Esophagus (tissue), 2 donors: ENCODE data around the gene SDF2L1. TPM values are rescaled to one million over a fixed set of nuclear protein-coding genes. Genes with fewer than 3 reads are reported as not detected.

ENCODE experiments used
- H3K27ac ChIP-seq, 2 donors: one replicate each; pipeline ENCODE4 v1.5.1; 2013; ENCODE audit warnings: low read depth in 2 of 2, mild to moderate bottlenecking in 2 of 2, inconsistent platforms in 1 of 2, low read length in 1 of 2, moderate library complexity in 1 of 2
- H3K27me3 ChIP-seq, 2 donors: one replicate each; pipeline ENCODE4 v1.6.1; 2013; ENCODE audit warnings: low read length in 2 of 2, control low read depth in 1 of 2, mild to moderate bottlenecking in 1 of 2; ENCODE audit not compliant: insufficient read depth in 2 of 2, control insufficient read depth in 1 of 2
- H3K36me3 ChIP-seq, 2 donors: one replicate each; pipeline ENCODE4 v1.6.1; 2013; ENCODE audit warnings: low read length in 1 of 2; ENCODE audit not compliant: control insufficient read depth in 2 of 2, insufficient read depth in 2 of 2
- H3K4me1 ChIP-seq, 2 donors: one replicate each; pipeline ENCODE4 v1.6.1; 2013; ENCODE audit warnings: low read length in 1 of 2; ENCODE audit not compliant: control insufficient read depth in 2 of 2, insufficient read depth in 2 of 2
- H3K4me3 ChIP-seq, 2 donors: one replicate each; pipeline ENCODE4 v1.5.1; 2013; ENCODE audit warnings: low read length in 2 of 2, mild to moderate bottlenecking in 2 of 2, low read depth in 1 of 2, moderate library complexity in 1 of 2
- H3K9me3 ChIP-seq, 2 donors: one replicate each; pipeline ENCODE4 v1.6.1; 2013; ENCODE audit warnings: mild to moderate bottlenecking in 2 of 2, low read depth in 1 of 2, low read length in 1 of 2, moderate library complexity in 1 of 2; ENCODE audit not compliant: control insufficient read depth in 2 of 2, insufficient read depth in 1 of 2
- WGBS, 2 donors: extraction: QIAGEN DNeasy Blood & Tissue Kit; methylation state at CpG; one replicate each; pipeline ENCODE4 v1.1.7; 2013; 5-methylcytosine and 5-hydroxymethylcytosine counted together
- polyA plus RNA-seq, 2 donors: library from polyadenylated mRNA; stranded (reverse); fragments of 200-250 nt; gene quantifications; one replicate each; pipeline ENCODE4 v1.2.3, GENCODE V29; 2013
- donor health status: healthy with polysubstance abuse.
- donor health status: Bipolar disorder and iron deficiency.

Gene SDF2L1
- polyA plus RNA-seq, 2 donors: 18.7 to 52.7 TPM

DNA sequence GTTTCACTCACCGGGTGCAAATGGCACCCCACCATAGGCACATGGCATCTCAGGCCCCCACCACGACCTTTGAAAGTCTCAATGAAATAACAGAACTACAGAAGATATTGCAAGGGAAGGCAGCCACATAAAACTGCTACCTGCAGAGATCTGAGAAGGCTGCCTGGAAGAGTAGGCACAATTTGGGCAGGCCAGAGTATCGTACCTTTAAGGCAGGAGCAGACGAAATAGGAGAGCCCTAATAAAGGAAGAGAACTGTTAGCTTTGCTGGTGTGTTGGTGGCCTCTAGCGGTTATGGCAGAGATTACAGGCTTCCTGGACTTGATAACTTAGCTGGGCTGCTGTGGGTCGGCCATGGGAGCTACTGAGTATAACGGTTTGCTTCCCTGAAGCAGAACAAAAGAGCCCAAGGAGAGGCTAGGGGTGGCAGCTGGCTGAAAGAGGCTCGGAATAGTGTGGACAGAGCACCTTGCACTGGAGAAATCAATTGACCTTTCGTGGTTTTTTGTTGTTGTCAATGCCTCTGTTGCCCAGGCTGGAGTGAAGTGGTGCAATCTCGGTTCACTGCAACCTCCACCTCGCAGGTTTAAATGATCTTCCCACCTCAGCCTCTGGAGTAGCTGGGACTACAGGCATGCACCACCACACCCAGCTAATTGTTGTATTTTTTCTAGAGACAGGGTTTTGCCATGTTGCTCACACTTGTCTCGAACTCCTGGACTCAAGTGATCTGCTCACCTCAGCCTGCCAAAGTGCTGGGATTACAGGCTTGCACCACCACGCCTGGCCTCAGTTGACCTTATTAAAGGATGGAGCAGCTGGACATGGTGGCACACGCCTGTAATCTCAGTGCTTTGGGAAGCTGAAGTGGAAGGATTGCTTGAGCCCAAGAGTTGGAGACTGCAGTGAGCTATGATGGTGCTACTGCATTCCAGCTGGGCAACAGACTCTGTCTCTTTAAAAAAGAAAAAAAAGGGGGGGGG is 4.8 kb downstream of the SDF2L1 start:
- H3K4me1 ChIP-seq: peaks cover 3 to 14% of the 10 kb centered on the region in 2 donors
- H3K27ac ChIP-seq: no peak overlapping the region
- peaks cover 0 to 14% of the 10 kb centered on the region in 2 donors for H3K36me3 ChIP-seq
- no peak overlapping the region for H3K4me3 ChIP-seq
- H3K27me3 ChIP-seq: no peaks in the 10 kb centered on the region
- no peaks in the 10 kb centered on the region for H3K9me3 ChIP-seq
- 46 to 50% methylated on average over 14 of the region's 14 CpGs for WGBS, 2 donors

DNA sequence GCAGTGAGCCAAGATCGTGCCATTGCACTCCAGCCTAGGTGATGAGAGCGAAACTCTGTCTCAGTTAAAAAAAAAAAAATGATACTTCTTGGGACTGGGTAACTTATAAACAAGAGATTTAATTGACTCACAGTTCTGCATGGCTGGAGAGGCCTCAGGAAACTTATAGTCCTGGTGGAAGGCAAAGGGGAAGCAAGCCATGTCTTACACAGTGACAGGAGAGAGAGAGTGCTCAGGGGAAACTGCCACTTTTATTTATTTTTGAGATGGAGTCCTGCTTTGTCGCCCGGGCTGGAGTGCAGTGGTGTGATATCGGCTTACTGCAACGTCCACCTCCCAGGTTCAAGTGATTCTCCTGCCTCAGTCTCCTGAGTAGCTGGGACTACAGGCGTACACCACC is 8.2 kb downstream of the SDF2L1 start:
- Histone ChIP-seq H3K36me3 (peaks cover 0 to 5% of the 10 kb centered on the region in 2 donors), H3K4me3 (no peak overlapping the region), H3K27me3 (no peaks in the 10 kb centered on the region), H3K27ac (no peak overlapping the region), H3K4me1 (peaks cover 3 to 8% of the 10 kb centered on the region in 2 donors), H3K9me3 (no peaks in the 10 kb centered on the region)
- 94 to 97% methylated on average over 7 of the region's 7 CpGs for WGBS, 2 donors

DNA sequence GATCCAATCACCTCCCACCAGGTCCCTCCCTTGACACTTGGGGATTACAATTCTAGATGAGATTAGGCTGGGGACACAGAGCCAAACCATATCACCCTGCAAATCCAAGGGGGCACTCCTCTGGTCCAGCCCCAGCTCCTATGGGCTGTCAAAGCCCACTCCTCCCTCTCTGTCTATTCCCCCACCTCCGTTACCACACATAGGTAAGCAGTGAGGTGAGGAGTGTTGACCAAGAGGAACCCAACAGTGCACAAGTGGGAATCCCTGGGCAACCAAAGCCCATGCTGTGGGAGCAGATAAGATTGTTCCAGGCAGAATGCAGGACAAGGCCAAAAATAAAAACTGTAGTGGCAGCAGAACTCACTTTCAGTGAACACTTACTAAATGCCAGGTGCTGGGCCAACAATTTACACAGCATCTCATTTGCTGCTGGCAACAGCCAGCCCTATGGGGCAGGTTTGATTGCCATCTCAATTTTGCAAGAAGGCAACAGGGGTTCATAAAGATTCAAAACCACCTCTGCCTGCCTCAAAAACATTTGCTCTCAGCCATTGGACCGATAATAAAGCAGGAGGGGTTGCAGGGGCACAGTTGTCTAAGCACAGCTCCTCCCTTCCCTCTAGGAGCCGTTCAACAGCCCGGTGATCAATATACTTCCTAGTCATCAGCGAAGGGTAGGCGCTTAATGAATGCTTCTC is 8.9 kb downstream of the SDF2L1 start:
- Histone ChIP-seq H3K9me3 (no peaks in the 10 kb centered on the region), H3K4me1 (peaks cover 3 to 8% of the 10 kb centered on the region in 2 donors), H3K27me3 (no peaks in the 10 kb centered on the region), H3K36me3 (peaks cover 0 to 5% of the 10 kb centered on the region in 2 donors), H3K27ac (no peak overlapping the region), H3K4me3 (peak overlapping the region; percentile 41 to 51)
- 20% methylated on average over 6 of the region's 6 CpGs for WGBS, 2 donors

DNA sequence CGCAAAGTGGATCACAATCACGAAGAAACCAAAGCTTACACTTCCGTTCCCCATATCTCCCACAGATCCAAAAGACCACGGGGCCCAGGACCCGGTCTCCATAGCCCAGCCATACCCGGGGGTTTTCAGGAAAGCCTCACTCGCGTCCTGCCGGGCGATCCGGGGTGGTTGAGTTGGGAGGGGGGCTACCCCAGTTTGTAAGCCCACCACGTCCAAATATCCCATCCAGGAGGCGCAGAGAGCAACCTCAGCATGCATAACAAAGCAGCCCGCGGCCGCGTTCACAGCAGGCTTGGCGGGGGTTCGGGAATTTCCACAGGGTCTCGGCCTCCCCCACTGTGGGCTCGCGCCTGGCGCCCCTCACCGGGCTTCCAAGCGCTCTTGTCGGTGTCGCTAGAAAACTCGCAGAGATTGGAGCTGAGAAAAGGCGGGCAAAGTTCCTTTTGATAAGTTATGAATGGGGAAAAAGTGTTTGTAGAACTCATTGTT is 9.5 kb downstream of the SDF2L1 start:
- Histone ChIP-seq H3K27ac (no peak overlapping the region), H3K4me3 (peak overlapping the region; percentile 41 to 51), H3K27me3 (no peaks in the 10 kb centered on the region), H3K9me3 (no peaks in the 10 kb centered on the region), H3K36me3 (no peaks in the 10 kb centered on the region), H3K4me1 (peaks cover 3 to 9% of the 10 kb centered on the region in 2 donors)
- 1% methylated on average over 29 of the region's 29 CpGs for WGBS, 2 donors

DNA sequence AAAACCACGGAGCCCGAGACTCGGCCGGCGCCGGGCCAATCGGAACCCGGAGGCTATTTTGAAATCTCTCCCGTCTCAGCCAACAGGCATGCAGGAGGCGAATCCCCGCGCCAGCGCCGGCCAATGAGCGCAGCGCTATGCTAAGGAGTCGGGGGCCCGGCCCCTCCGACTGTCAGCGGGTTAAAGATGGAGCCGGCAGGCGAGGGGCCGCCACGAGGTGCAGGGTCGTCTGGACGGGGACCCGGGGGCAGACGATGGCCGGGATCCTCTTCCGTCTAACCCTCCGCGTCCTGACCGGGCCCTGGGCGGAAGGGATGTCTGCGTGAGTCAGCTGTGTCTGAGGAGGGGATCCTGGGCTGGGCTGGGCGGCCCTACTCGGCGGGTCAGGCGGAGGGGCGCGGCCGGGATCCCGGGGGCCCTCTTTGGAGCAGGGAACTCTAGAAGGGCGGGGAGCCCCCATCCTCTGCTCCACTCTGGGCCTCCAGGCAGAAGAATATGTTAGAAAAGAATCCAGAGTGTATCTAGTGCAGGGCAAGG is 10.0 kb downstream of the SDF2L1 start:
- H3K27ac ChIP-seq: peak overlapping the region in 1 of 2 donors; percentile 31
- WGBS, 2 donors: 0 to 4% methylated on average over 42 to 44 of the region's 44 CpGs

DNA sequence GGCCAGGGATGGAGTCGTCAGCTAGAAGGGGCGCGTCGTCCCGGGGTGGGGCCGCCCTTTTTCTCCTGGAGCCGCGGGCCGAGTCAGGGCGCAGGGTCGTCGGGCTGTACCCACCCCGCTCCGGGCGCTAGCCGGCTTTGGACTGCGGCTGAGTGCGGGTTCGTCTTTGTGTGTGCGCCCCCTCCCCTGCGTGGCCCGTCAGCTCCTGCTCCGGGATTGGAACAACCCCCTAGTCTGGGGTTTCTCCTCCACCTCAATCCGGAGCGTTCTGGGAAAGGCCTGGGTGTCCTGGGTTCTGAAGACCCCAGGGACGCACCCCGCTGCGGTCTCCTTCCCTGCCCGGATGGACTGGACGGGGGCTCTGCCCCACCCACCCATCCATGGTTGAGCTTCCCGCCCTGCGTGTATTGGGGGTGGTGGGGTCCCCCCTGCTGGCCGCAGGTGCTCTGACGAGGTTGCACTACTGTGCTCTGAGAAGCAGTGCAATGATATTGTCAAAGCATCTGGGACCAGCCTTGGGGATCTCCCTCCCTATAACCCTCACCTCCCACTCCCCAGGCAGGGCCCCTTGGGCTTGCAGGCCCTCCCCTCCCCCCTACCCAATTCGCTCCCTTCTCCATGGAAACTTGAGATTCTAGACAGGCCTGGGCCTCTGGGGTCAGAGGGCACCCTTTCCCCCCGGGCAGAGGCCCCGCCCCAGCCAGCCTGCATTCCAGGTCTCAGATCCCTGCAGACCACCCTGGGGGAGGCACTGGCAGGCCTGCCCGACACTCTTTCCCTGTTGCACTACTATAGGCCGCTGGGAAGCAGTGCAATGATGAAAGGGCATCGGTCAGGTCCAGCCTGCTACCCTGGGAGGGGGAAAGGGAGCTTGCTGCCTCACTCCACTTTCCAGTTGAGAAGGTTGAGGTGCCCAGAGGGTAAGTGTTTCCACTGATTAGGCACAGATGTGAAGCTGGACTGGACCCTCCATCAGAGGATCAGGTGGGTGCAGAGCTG is 10.7 kb downstream of the SDF2L1 start:
- Histone ChIP-seq H3K36me3 (no peaks in the 10 kb centered on the region), H3K27ac (no peak overlapping the region), H3K4me3 (peak overlapping the region; percentile 51 to 62), H3K9me3 (no peaks in the 10 kb centered on the region), H3K4me1 (peaks cover 3 to 10% of the 10 kb centered on the region in 2 donors), H3K27me3 (no peaks in the 10 kb centered on the region)
- 29 to 36% methylated on average over 40 of the region's 40 CpGs for WGBS, 2 donors

More for the DNA sequence above, 10.0 kb downstream of the SDF2L1 start:
- Histone ChIP-seq H3K9me3 (no peaks in the 10 kb centered on the region), H3K4me3 (peak overlapping the region; percentile 51 to 62), H3K27me3 (no peaks in the 10 kb centered on the region), H3K4me1 (peaks cover 3 to 10% of the 10 kb centered on the region in 2 donors), H3K36me3 (no peaks in the 10 kb centered on the region)

DNA sequence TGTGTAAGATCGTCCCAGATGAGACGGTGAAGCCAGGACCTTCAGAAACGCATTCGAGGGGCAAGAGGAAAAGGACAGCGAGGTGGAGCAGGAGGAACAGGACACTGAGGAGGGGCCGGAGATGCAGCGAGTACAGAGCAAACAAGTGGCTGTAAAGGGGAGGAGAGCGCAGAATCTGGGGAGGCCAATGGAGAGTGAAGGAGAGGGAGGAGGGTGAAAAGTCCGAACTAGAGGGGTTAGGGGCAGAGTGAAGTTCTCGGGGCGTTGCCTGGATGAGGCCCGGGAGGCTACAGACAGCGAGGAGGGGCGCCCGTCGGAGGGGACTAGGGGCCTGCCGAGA is 14.9 kb downstream of the SDF2L1 start:
- 34 to 36% methylated on average over 13 to 17 of the region's 17 CpGs for WGBS, 2 donors
- Histone ChIP-seq H3K27me3 (no peaks in the 10 kb centered on the region), H3K4me3 (peak overlapping the region; percentile 58 to 60), H3K36me3 (no peaks in the 10 kb centered on the region), H3K4me1 (peaks cover 0 to 2% of the 10 kb centered on the region in 2 donors), H3K9me3 (no peaks in the 10 kb centered on the region), H3K27ac (peak overlapping the region; percentile 52 to 86)

DNA sequence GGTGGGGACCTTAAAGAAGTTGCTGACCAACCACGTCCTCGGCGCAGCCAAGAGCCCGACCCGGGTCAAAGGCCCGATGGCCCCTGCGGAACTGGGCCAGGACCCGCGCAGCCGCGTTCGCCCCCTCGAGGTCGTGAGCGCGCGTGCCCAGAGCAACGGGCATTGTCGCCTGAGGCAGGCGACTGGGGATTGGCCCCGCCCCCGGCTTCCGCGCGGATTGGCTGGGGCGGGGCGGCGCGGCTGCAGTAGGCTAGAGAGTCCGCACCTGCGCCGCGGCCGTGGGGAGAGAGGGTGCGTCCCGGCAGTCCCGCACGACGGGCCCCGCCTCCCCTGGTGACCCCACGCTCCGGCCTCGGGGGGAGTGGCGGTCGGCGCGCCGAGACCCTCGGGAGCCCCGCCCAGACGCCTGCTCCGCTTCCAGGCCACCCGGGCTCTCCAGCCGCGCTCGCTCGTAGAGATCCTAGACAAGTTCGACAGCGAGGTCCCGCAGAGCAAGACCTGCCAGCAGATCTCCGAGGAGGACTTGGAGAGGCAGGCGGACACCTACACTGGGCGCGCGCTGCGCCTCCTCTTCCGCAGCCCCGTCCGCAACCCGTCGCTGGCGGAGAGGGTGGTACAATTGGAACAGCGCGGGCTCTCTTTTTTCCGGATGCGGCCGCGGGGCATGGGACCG is 15.4 kb downstream of the SDF2L1 start:
- Histone ChIP-seq H3K4me1 (peaks cover 0 to 2% of the 10 kb centered on the region in 2 donors), H3K4me3 (peak overlapping the region; percentile 58 to 60), H3K27ac (peak overlapping the region; percentile 28 to 86), H3K27me3 (no peaks in the 10 kb centered on the region), H3K9me3 (no peaks in the 10 kb centered on the region), H3K36me3 (no peaks in the 10 kb centered on the region)
- WGBS, 2 donors: 0 to 1% methylated on average over 49 to 79 of the region's 79 CpGs
